ENCODE data around the gene NUTM1. TPM values are rescaled to one million over a fixed set of nuclear protein-coding genes. Genes with fewer than 3 reads are reported as not detected.

The NUTM1 gene
- total and polyA plus RNA-seq, 2 of the 13 experiments (the other 11 are each of a cell fraction or from before 2014, with no cell fraction given): not detected

DNA sequence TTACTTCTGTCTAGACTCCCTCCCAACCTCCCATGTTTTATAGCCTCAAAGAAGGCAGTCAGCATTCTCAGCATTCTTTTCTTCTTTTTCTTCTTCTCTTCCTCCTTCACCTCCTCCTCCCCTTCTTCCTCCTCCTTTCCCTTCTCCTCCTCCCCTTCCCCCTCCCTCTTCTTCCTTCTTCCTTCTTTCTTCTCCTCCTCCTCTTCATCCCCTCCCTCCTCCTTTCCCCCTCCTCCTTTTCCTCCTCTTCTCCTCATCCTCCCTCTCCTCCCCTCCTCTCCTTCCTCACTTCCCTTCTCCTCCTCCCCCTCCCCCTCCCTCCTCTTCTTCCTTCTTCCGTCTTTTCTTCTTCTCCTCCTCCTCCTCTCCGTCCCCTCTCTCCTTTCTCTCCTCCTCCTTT lies 27.5 kb downstream of the NUTM1 start:
- H3K36me3 ChIP-seq (replicated peaks in 1 of 2; ENCODE audit: control insufficient read depth in 1 of 2, insufficient read depth in 2 of 2, low read length in 2 of 2): no peaks in the 10 kb centered on the region
- no peak for TF ChIP-seq DPF2 (CRISPR knock-in tag; IDR thresholded peaks at IDR 0.05; ENCODE audit: borderline replicate concordance, low read depth)
- no peak for TF ChIP-seq ZNF354B (CRISPR knock-in tag; IDR thresholded peaks at IDR 0.05)
- no peak for TF ChIP-seq PHF5A (CRISPR knock-in tag; IDR thresholded peaks at IDR 0.05; ENCODE audit: low read depth, unreplicated experiment)
- TF ChIP-seq, protein P1, sequence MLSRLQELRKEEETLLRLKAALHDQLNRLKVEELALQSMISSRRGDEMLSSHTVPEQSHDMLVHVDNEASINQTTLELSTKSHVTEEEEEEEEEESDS (CRISPR knock-in tag; IDR thresholded peaks at IDR 0.05; ENCODE audit: borderline replicate concordance): no peak
- TF ChIP-seq, protein P2, sequence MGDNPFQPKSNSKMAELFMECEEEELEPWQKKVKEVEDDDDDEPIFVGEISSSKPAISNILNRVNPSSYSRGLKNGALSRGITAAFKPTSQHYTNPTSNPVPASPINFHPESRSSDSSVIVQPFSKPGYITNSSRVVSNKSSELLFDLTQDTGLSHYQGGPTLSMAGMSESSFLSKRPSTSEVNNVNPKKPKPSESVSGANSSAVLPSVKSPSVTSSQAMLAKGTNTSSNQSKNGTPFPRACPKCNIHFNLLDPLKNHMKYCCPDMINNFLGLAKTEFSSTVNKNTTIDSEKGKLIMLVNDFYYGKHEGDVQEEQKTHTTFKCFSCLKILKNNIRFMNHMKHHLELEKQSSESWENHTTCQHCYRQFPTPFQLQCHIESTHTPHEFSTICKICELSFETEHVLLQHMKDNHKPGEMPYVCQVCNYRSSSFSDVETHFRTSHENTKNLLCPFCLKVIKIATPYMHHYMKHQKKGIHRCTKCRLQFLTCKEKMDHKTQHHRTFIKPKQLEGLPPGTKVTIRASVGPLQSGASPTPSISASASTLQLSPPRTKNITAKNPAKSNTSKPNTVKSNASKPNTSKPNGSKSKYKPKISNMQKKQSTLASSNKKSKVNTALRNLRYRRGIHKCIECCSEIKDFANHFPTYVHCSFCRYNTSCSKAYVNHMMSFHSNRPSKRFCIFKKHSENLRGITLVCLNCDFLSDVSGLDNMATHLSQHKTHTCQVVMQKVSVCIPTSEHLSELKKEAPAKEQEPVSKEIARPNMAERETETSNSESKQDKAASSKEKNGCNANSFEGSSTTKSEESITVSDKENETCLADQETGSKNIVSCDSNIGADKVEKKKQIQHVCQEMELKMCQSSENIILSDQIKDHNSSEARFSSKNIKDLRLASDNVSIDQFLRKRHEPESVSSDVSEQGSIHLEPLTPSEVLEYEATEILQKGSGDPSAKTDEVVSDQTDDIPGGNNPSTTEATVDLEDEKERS (CRISPR knock-in tag; IDR thresholded peaks at IDR 0.05): no peak
- TF ChIP-seq PCBP2 (optimal IDR thresholded peaks at IDR 0.05; ENCODE audit: low read depth, low read length, poor library complexity, severe bottlenecking): peak; percentile 60
- TF ChIP-seq, protein P3, sequence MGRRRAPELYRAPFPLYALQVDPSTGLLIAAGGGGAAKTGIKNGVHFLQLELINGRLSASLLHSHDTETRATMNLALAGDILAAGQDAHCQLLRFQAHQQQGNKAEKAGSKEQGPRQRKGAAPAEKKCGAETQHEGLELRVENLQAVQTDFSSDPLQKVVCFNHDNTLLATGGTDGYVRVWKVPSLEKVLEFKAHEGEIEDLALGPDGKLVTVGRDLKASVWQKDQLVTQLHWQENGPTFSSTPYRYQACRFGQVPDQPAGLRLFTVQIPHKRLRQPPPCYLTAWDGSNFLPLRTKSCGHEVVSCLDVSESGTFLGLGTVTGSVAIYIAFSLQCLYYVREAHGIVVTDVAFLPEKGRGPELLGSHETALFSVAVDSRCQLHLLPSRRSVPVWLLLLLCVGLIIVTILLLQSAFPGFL (CRISPR knock-in tag; IDR thresholded peaks at IDR 0.05): no peak
- no peak for ATAC-seq
- H3K4me1 ChIP-seq (ENCODE audit: insufficient read depth, low read length): peaks cover 15% of the 10 kb centered on the region
- H3K79me2 ChIP-seq (ENCODE audit: insufficient read depth, low read length): no peaks in the 10 kb centered on the region
- in situ Hi-C loops (cut with HindIII; ENCODE audit: extremely low pct_ligation_motif_present, low pct_unique_long_range_greater_than_20kb) (loop anchor here (10.0 to 25.0 kb wide), 2 partner anchors 136 to 308 kb away; no protein-coding TSS in a partner anchor), intact Hi-C loops (cut with micrococcal nuclease; ENCODE audit: unreplicated experiment) (no loop called here)
- H4K20me1 ChIP-seq (ENCODE audit: insufficient read depth, low read length): no peaks in the 10 kb centered on the region
- no TSS peak for BruUV-seq (replicated peaks)
- no peak overlapping the region for H3K9ac ChIP-seq (ENCODE audit: insufficient read depth, low read depth, low read length)
- WGBS (ENCODE audit: low lambda C conversion rate): 35% methylated on average over 2 of the region's 2 CpGs
- no peaks in the 10 kb centered on the region for H3K9me3 ChIP-seq (ENCODE audit: low read length)
- no peak overlapping the region for H3K27ac ChIP-seq (ENCODE audit: extremely low read length, insufficient read depth, low read length)
- no peak overlapping the region for H2AFZ ChIP-seq (ENCODE audit: low read length)
- ChIA-PET POLR2A (no interaction called here), CTCF (ENCODE audit: low intra/inter-chr PET ratio, low total read pairs) (no interaction called here)
- no peak overlapping the region for H3K4me2 ChIP-seq (ENCODE audit: low read depth, low read length)
- FAIRE-seq: no peak
- DNase-seq (ENCODE audit: low spot score): no peak
- H3K27me3 ChIP-seq (ENCODE audit: control insufficient read depth in 1 of 2, insufficient read depth in 2 of 2, low read length in 2 of 2): no peaks in the 10 kb centered on the region
- H3K4me3 ChIP-seq (replicated peaks in 1 of 3; ENCODE audit: insufficient read depth in 1 of 3, low read depth in 2 of 3, low read length in 3 of 3): no peak overlapping the region
